GM13976 (cell line): Measurements from ENCODE around the gene XRN1.

Source experiments
- DNase-seq: peaks from one replicate; pipeline ENCODE4 v3.0.0; 2012; ENCODE audit warnings: low spot score
- CTCF ChIP-seq: IDR thresholded peaks from 2 replicates; pipeline ENCODE4 v1.5.1; 2012; ENCODE audit warnings: borderline replicate concordance, mild to moderate bottlenecking; ENCODE audit not compliant: insufficient read depth; ENCODE audit errors: extremely low read depth, missing control alignments, control extremely low read depth
- in situ Hi-C: fragments of 300-500 bp; cut with MboI; formaldehyde crosslinking; loops from one replicate; pipeline ENCODE4 v1.12.0; 2022; ENCODE audit warnings: low sequenced_read_pairs, mixed read lengths, inconsistent platforms; ENCODE audit not compliant: unreplicated experiment

Gene XRN1

GRCh38 chr3:142481196-142481595, 33.4 kb upstream of the XRN1 start:
- DNase-seq = no peak
- in situ Hi-C loops = no loop called here
- TF ChIP-seq CTCF = no peak

GRCh38 chr3:142470826-142471225, 23.0 kb upstream of the XRN1 start:
- TF ChIP-seq CTCF = no peak
- no peak for DNase-seq
- in situ Hi-C loops = no loop called here

GRCh38 chr3:142468456-142468855, 20.6 kb upstream of the XRN1 start:
- TF ChIP-seq CTCF = no peak
- in situ Hi-C loops = no loop called here
- no peak for DNase-seq

- TF ChIP-seq CTCF = no peak
- DNase-seq = no peak
- in situ Hi-C loops = no loop called here
Observed at GRCh38 chr3:142467768-142468167, 19.9 kb upstream of the XRN1 start.

- DNase-seq = no peak
- no peak for TF ChIP-seq CTCF
- in situ Hi-C loops = no loop called here
Observed at GRCh38 chr3:142460689-142461088, 12.9 kb upstream of the XRN1 start.

- no peak for DNase-seq
- in situ Hi-C loops = no loop called here
- TF ChIP-seq CTCF = no peak
Observed at GRCh38 chr3:142459929-142460328, 12.1 kb upstream of the XRN1 start.

- no peak for DNase-seq
- in situ Hi-C loops = no loop called here
- no peak for TF ChIP-seq CTCF
Observed at GRCh38 chr3:142459096-142459495, 11.3 kb upstream of the XRN1 start.
